ENCODE measurements around the gene PPM1B. TPM values are rescaled to one million over a fixed set of nuclear protein-coding genes. Genes with fewer than 3 reads are reported as not detected.
"Not testable (repeated sequence)": the region's sequence is repeated elsewhere in the genome, so short reads cannot be mapped to it uniquely, and the experiment has no call there.

Gene PPM1B
- polyA plus RNA-seq, 1 donor from 2014 or later, result 40.7 TPM

- Mint-ChIP-seq H3K4me3 (no peak overlapping the region), H3K27me3 (no peaks in the 10 kb centered on the region), H3K9me3 (no peaks in the 10 kb centered on the region), H3K4me1 (peaks cover 5 to 21% (median 16%) of the 10 kb centered on the region in 3 donors), H3K36me3 (no peaks in the 10 kb centered on the region), H3K27ac (no peak overlapping the region)
Measured at GRCh38 chr2:44242904-44243303, 74.2 kb downstream of the PPM1B start.

DNA sequence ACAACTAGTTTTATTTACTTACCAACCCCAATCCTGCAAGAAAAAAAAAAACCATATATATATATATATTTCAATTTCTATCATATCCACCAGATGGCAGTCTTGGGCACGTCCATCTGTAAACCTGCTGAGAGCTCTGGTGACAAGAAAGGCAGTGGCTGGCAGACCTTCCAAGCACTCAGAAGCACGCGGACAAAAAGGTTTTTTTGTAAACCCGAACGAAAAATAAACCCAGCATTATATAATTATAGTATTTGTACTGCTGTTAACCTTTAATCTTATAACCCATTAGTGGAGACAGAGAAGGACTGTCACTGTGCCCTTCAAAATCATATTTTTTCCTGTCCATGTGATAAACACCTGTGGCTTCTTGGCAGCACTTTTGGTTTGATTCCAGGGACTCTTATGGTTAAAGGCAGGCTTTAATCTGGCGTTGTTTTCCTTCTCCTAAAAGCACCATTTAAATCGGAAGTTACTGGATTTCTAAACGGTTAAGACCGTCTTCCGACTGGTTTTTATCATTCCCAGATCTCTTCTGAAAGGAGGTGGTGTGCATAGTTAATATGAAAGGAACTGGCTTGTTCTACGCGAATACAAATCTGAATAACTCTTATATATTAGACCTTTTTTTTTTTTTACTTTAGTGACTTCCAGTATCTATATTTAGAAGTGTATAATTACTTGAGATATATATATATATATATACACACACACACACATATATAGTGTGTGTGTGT lies 75.6 kb downstream of the PPM1B start:
- Mint-ChIP-seq H3K27ac (peak overlapping the region in 1 of 3 donors; percentile 46), H3K4me1 (peaks cover 3 to 15% (median 10%) of the 10 kb centered on the region in 3 donors), H3K36me3 (no peaks in the 10 kb centered on the region), H3K9me3 (no peaks in the 10 kb centered on the region), H3K4me3 (peak overlapping the region in 3 of 4 donors; percentile 46 to 90 (median 75)), H3K27me3 (no peaks in the 10 kb centered on the region)

GRCh38 chr2:44245083-44245861 lies 76.6 kb downstream of the PPM1B start:
- Mint-ChIP-seq H3K36me3 (no peaks in the 10 kb centered on the region), H3K4me1 (peaks cover 3 to 12% (median 7%) of the 10 kb centered on the region in 3 donors), H3K27ac (no peak overlapping the region), H3K27me3 (no peaks in the 10 kb centered on the region), H3K4me3 (no peak overlapping the region), H3K9me3 (no peaks in the 10 kb centered on the region)

DNA sequence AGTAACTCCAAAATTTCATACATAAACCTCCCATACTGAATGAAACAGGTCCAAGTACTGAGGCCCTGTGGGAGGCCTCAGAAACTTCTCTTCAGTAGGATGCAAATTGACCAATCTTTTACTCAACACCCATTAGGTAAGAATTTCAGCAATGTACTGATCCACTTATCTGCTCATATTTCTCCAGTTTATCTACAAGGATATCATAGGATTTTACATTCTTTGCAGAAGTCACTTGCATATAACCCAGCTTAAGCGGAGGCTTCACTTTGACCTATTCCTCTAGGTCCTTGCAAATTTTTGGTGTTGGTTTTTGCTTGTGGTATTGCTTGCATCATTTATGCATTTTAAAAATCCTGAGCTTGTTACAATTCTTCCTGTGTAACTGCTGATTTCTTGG lies 77.8 kb downstream of the PPM1B start:
- Mint-ChIP-seq H3K9me3 (no peaks in the 10 kb centered on the region), H3K27me3 (no peaks in the 10 kb centered on the region), H3K4me1 (peaks cover 5 to 15% (median 14%) of the 10 kb centered on the region in 3 donors), H3K4me3 (no peak overlapping the region), H3K27ac (no peak overlapping the region), H3K36me3 (no peaks in the 10 kb centered on the region)

DNA sequence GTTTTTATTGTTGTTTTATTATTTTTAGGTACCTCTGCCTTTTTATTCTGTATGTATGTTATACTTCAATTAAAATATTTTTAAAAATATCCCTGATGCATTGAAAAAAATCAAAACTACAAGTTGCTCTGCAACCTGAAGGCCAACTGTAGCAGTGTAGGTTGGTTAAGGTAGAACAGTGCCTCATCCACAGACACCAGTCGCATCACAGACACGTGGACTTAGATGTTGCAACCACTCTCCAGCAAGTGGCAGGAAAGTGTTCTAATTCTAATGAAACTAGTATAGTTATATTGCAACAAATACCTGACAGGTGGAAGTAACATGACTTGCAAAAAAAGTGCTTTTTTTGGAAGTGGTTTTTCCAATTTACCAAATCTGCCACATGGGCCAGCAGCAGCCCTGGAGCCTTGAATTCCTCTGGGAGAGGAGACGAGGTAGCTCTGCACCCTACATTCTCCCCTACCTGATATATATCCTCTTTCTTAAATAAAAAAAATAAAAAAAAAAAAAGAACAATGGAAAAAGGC lies 78.2 kb downstream of the PPM1B start:
- Mint-ChIP-seq H3K4me3 (no peak overlapping the region), H3K36me3 (no peaks in the 10 kb centered on the region), H3K4me1 (peaks cover 5 to 15% (median 14%) of the 10 kb centered on the region in 3 donors), H3K27me3 (peaks cover 2% of the 10 kb centered on the region), H3K9me3 (no peaks in the 10 kb centered on the region), H3K27ac (no peak overlapping the region)

GRCh38 chr2:44247924-44248323 lies 79.2 kb downstream of the PPM1B start:
- H3K4me1 Mint-ChIP-seq, result peaks cover 5 to 15% (median 14%) of the 10 kb centered on the region in 3 donors
- peaks cover 0 to 7% (median 0%) of the 10 kb centered on the region in 3 donors for H3K9me3 Mint-ChIP-seq
- H3K27ac Mint-ChIP-seq, result peak overlapping the region in 1 of 3 donors; percentile 28
- peaks cover 3% of the 10 kb centered on the region for H3K27me3 Mint-ChIP-seq
- peaks cover 2% of the 10 kb centered on the region for H3K36me3 Mint-ChIP-seq
- H3K4me3 Mint-ChIP-seq, result no peak overlapping the region

- peaks cover 2 to 11% (median 10%) of the 10 kb centered on the region in 3 donors for H3K4me1 Mint-ChIP-seq
- not testable (repeated sequence) for H3K36me3 Mint-ChIP-seq, H3K9me3 Mint-ChIP-seq, H3K4me3 Mint-ChIP-seq, H3K27me3 Mint-ChIP-seq, H3K27ac Mint-ChIP-seq
Measured at GRCh38 chr2:44249269-44249668, 80.6 kb downstream of the PPM1B start.

DNA sequence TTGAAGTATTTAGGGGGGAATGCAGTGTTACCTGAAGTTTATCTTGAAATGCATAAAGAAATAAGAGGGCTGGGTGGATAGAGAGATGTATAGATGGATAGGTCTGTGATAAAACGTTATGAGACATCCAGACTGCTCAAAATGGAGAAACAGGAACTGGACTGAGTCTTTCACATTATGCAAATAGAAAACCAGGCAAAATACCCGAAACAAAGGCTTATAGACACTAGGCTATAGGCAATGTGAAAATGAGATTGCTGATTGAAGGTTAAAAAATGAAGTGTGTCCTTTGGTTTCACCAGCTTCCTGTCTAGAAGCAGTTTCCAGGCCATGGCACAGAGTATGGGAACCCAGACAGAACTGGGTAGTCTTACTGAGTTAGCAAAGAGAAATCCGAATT lies 81.7 kb downstream of the PPM1B start:
- Mint-ChIP-seq H3K27me3 (peaks cover 8% of the 10 kb centered on the region), H3K27ac (no peak overlapping the region), H3K36me3 (peaks cover 2% of the 10 kb centered on the region), H3K4me3 (peak overlapping the region in 2 of 4 donors; percentile 59 to 79), H3K4me1 (peaks cover 2 to 10% (median 8%) of the 10 kb centered on the region in 3 donors), H3K9me3 (peaks cover 0 to 8% (median 2%) of the 10 kb centered on the region in 3 donors)

GRCh38 chr2:44254023-44254422 lies 85.3 kb downstream of the PPM1B start:
- Mint-ChIP-seq H3K4me3 (no peak overlapping the region), H3K27me3 (peaks cover 13% of the 10 kb centered on the region), H3K4me1 (peaks cover 2 to 10% (median 8%) of the 10 kb centered on the region in 3 donors), H3K27ac (no peak overlapping the region), H3K36me3 (peaks cover 2% of the 10 kb centered on the region), H3K9me3 (peaks cover 0 to 8% (median 3%) of the 10 kb centered on the region in 3 donors)

DNA sequence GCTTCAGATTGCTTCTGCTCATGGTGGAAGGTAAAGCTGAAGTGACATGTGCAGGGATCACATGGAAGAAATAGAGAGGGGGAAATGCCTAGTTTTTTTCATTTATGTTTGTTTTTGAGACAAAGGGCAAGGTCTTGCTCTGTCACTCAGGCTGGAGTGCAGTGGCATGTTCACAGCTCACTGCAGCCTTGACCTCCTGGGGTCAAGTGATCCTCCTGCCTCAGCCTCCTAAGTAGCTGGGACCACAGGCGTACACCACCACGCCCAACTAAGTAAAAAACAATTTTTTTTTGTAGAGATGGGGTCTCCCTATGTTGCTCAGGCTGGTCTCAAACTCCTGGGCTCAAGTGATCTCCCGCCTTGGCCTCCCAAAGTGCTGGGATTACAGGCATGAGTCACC lies 87.0 kb downstream of the PPM1B start:
- H3K27ac Mint-ChIP-seq, H3K36me3 Mint-ChIP-seq, H3K4me1 Mint-ChIP-seq, H3K9me3 Mint-ChIP-seq, H3K4me3 Mint-ChIP-seq: not testable (repeated sequence)
- H3K27me3 Mint-ChIP-seq, result peaks cover 14% of the 10 kb centered on the region

- H3K27ac Mint-ChIP-seq, H3K4me3 Mint-ChIP-seq, H3K36me3 Mint-ChIP-seq, H3K9me3 Mint-ChIP-seq, H3K4me1 Mint-ChIP-seq: not testable (repeated sequence)
- H3K27me3 Mint-ChIP-seq, result peaks cover 12% of the 10 kb centered on the region
Measured at GRCh38 chr2:44257802-44258201, 89.1 kb downstream of the PPM1B start.

GRCh38 chr2:44267269-44267795 lies 98.7 kb downstream of the PPM1B start:
- H3K27me3 Mint-ChIP-seq, result no peaks in the 10 kb centered on the region
- H3K36me3 Mint-ChIP-seq, result peaks cover 1% of the 10 kb centered on the region
- H3K27ac Mint-ChIP-seq, result no peak overlapping the region
- H3K4me1 Mint-ChIP-seq, result peaks cover 0 to 9% (median 6%) of the 10 kb centered on the region in 3 donors
- H3K4me3 Mint-ChIP-seq, result no peak overlapping the region
- H3K9me3 Mint-ChIP-seq, result peaks cover 2 to 21% (median 5%) of the 10 kb centered on the region in 3 donors

GRCh38 chr2:44267796-44268648 lies 99.3 kb downstream of the PPM1B start:
- Mint-ChIP-seq H3K27me3 (no peaks in the 10 kb centered on the region), H3K4me3 (no peak overlapping the region), H3K9me3 (peaks cover 3 to 21% (median 5%) of the 10 kb centered on the region in 3 donors), H3K27ac (no peak overlapping the region), H3K4me1 (peaks cover 0 to 9% (median 6%) of the 10 kb centered on the region in 3 donors), H3K36me3 (peaks cover 1% of the 10 kb centered on the region)

- Mint-ChIP-seq H3K4me3 (peak overlapping the region in 1 of 4 donors; percentile 6), H3K4me1 (peaks cover 0 to 9% (median 6%) of the 10 kb centered on the region in 3 donors), H3K9me3 (peaks cover 3 to 21% (median 5%) of the 10 kb centered on the region in 3 donors), H3K36me3 (peaks cover 1% of the 10 kb centered on the region), H3K27ac (no peak overlapping the region), H3K27me3 (no peaks in the 10 kb centered on the region)
Measured at GRCh38 chr2:44269831-44270230, 101.2 kb downstream of the PPM1B start.
